Prostate gland (tissue), 2 donors: ENCODE data around the gene NTM. TPM values are rescaled to one million over a fixed set of nuclear protein-coding genes. Genes with fewer than 3 reads are reported as not detected.

Source experiments
- DNase-seq: peaks from one replicate; pipeline ENCODE4 v3.0.0-alpha.2; 2019; ENCODE audit warnings: low spot score
- H3K27ac ChIP-seq, 2 donors: fragments of 200-600 bp; sonication (generic); 2 replicates each; pipeline ENCODE4 v1.5.1; 2017 to 2019
- H3K27me3 ChIP-seq: fragments of 200-600 bp; sonication (generic); replicated peaks from 2 replicates; pipeline ENCODE4 v1.5.1; 2019; ENCODE audit not compliant: insufficient read depth
- H3K36me3 ChIP-seq, 2 donors: fragments of 200-600 bp; sonication (generic); 1 replicate in 1 of 2; 2 replicates in 1 of 2; pipeline versions ENCODE4 v1.5.1 to v1.8.1; 2017 to 2019
- H3K4me1 ChIP-seq: fragments of 200-600 bp; sonication (generic); replicated peaks from 2 replicates; pipeline ENCODE4 v1.5.1; 2019
- H3K4me3 ChIP-seq, 2 donors: fragments of 200-600 bp; sonication (generic); 2 replicates each; pipeline ENCODE4 v1.5.1; 2017 to 2019
- H3K9me3 ChIP-seq: fragments of 200-600 bp; sonication (generic); 2 replicates; pipeline ENCODE4 v1.5.1; 2017
- POLR2A ChIP-seq: fragments of 450-650 bp; IDR thresholded peaks from one replicate; pipeline ENCODE4 v1.6.1; 2016; ENCODE audit warnings: antibody characterized with exemption, mild to moderate bottlenecking
- POLR2AphosphoS5 ChIP-seq: sonication (generic); formaldehyde crosslinking; IDR thresholded peaks from one replicate; pipeline ENCODE4 v1.6.1; 2017; ENCODE audit warnings: antibody characterized with exemption
- WGBS: methylation state at CpG from one replicate; pipeline ENCODE4 v1.1.5; 2018; 5-methylcytosine and 5-hydroxymethylcytosine counted together
- intact Hi-C: fragments of 100-400 bp; cut with DNase I; formaldehyde crosslinking; loops from one replicate; pipeline ENCODE4 v1.14.2; 2022
- total RNA-seq, 2 donors: library from RNA; depleted of rRNA; stranded (reverse); fragments of >200 nt; gene quantifications; one replicate each; pipeline ENCODE4 v1.1.0, GENCODE V29; 2016
- TF ChIP-seq, protein P1 (sequence below), 4 experiments: fragments of 200-600 bp in 2 of 4; fragments of 450-650 bp in 2 of 4; sonication (generic) in 2 of 4; IDR thresholded peaks; 1 replicate in 3 of 4; 2 replicates in 1 of 4; pipeline ENCODE4 v1.5.1; 2016 to 2019; ENCODE audit warnings: antibody characterized with exemption in 4 of 4, mild to moderate bottlenecking in 2 of 4, moderate library complexity in 2 of 4

The NTM gene
- total RNA-seq, 2 donors from 2014 or later, result 7.4 TPM; not detected in 1

DNA sequence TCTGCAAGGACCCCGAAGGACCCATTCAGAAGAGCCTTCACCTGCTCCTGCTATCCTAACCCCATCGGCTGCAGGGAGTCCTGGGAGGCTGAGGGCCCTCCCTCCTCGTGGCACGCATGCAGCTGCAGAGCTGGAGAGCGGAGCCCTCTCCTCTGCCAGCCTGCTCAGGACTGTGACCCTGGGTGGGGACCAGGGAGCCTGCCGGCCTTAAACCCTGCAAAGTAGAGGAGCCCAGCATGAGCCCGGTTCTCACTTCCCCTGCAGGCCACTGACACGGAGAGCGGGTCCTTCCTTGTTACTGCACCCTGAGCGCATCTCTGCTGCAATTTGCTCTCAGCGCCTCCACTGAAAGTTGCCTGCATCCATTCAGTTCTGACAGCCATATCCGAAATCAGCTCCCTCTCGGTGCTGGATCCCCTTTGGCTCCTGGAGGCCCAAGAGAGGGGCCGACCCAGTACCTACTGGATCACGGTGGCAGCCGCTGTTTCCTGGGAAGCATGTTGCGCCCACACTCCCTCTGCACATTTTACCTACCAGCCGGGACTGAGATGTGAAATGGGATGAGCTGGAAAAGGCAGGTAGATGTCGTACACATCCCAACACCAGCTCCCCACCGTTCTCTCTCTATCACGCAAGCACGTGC is 312.1 kb downstream of the NTM start:
- H3K36me3 ChIP-seq, result no peaks in the 10 kb centered on the region
- DNase-seq, result no peak
- no peak overlapping the region for H3K4me3 ChIP-seq
- WGBS, result 85% methylated on average over 22 of the region's 22 CpGs
- TF ChIP-seq, protein P1, sequence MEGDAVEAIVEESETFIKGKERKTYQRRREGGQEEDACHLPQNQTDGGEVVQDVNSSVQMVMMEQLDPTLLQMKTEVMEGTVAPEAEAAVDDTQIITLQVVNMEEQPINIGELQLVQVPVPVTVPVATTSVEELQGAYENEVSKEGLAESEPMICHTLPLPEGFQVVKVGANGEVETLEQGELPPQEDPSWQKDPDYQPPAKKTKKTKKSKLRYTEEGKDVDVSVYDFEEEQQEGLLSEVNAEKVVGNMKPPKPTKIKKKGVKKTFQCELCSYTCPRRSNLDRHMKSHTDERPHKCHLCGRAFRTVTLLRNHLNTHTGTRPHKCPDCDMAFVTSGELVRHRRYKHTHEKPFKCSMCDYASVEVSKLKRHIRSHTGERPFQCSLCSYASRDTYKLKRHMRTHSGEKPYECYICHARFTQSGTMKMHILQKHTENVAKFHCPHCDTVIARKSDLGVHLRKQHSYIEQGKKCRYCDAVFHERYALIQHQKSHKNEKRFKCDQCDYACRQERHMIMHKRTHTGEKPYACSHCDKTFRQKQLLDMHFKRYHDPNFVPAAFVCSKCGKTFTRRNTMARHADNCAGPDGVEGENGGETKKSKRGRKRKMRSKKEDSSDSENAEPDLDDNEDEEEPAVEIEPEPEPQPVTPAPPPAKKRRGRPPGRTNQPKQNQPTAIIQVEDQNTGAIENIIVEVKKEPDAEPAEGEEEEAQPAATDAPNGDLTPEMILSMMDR (IDR thresholded peaks at IDR 0.05), result no peak
- no peak for TF ChIP-seq POLR2A
- no peaks in the 10 kb centered on the region for H3K9me3 ChIP-seq
- no peaks in the 10 kb centered on the region for H3K27me3 ChIP-seq
- no peak overlapping the region for H3K27ac ChIP-seq
- H3K4me1 ChIP-seq, result no peaks in the 10 kb centered on the region
- intact Hi-C loops, result no loop called here

DNA sequence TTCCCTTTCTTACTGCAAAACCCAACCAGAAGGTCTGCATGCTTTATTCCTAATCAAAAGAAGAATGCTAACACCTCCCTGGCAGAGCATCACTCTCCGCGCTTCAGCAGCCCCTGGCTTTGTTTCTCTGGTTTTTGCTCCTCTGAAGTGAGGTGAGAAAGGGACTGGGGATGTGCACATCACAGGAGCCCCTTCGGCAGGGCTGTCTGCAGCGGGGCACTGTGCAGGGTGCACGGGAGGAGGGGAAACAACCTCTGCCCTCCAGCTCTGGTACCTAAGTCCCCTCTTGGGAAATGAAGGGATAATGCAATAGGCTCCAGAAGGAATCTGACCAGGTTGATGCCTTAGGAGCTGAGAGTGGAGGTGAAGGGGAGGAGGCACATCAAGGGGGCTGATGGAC is 312.7 kb downstream of the NTM start:
- intact Hi-C loops, result no loop called here
- DNase-seq, result no peak
- H3K27ac ChIP-seq, result no peak overlapping the region
- no peaks in the 10 kb centered on the region for H3K9me3 ChIP-seq
- H3K36me3 ChIP-seq, result no peaks in the 10 kb centered on the region
- TF ChIP-seq, protein P1 (IDR thresholded peaks at IDR 0.05), result no peak
- TF ChIP-seq POLR2AphosphoS5 (no peak), POLR2A (no peak)
- no peaks in the 10 kb centered on the region for H3K4me1 ChIP-seq
- no peaks in the 10 kb centered on the region for H3K27me3 ChIP-seq
- 73% methylated on average over 5 of the region's 5 CpGs for WGBS
- H3K4me3 ChIP-seq, result no peak overlapping the region

DNA sequence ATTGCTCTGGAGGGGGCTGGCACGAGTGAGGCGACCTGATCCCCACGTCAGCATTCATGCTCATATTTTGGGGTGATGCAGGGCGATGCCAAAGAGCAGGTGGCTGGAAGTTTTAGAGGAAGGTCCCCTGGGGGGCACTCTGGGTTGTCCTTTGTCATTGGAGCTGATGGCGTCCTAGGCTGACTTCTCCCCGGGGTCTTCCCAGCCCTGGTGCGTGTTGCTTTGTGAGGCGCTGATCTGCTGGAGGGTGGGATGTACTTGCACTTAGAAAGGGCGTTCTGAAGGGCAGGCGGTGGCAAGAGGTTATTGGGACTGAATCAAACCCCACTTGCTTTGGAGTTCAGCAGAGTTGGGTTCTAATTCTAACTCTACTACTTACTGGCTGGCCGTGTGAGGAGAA is 313.3 kb downstream of the NTM start:
- 84% methylated on average over 11 of the region's 11 CpGs for WGBS
- DNase-seq, result no peak
- H3K9me3 ChIP-seq, result no peaks in the 10 kb centered on the region
- intact Hi-C loops, result no loop called here
- TF ChIP-seq POLR2AphosphoS5 (no peak), POLR2A (no peak)
- TF ChIP-seq, protein P1 (IDR thresholded peaks at IDR 0.05), result no peak
- no peak overlapping the region for H3K4me3 ChIP-seq
- H3K27ac ChIP-seq, result no peak overlapping the region
- H3K4me1 ChIP-seq, result no peaks in the 10 kb centered on the region
- no peaks in the 10 kb centered on the region for H3K27me3 ChIP-seq
- H3K36me3 ChIP-seq, result no peaks in the 10 kb centered on the region

DNA sequence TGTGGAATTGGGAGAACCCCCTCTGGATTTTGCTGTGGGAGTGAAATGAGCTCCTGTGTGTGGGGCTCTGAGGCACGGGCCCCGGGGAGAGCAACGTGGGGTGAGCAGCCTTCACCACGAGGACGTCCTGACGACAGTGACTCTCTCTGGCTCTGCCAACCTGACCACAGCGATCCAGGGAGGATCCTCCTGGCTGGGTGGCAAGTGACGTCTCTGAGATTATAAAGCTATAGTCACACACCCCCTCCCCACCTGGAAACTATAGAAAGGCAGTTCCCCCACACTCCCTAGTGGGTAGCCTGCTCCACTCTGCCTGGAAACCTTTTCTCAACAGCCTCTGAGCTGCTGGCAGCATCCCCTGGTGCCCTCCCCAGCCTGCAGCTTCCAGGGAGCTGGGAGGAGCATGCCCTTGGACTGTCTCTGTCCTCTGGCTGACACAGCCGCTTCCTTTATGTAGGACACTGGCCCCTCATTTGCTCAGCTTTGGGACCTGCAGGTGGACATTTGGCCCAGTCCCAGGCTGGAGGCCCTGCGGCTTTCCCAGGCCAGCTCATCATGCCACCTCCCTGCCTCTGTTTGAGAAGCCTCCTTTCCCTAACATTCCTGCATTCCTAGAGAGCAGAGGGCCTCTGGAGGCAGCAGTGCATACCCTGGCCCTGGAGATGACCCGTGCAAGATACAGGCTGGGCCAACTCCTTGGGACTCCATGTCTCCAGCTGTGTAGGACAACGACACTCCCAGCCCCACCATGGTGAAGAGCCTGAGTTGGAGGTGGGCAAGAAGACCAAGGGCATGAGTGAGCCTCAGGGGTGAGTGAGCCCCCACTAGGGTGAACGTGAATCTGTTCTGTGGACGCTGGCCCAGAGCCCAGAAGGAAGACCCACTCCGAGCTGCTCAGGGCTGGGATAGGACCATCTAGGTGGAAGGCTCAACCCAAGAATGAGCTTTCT is 314.0 kb downstream of the NTM start:
- H3K4me1 ChIP-seq, result no peaks in the 10 kb centered on the region
- no peak overlapping the region for H3K4me3 ChIP-seq
- no peak overlapping the region for H3K27ac ChIP-seq
- H3K9me3 ChIP-seq, result no peaks in the 10 kb centered on the region
- H3K36me3 ChIP-seq, result no peaks in the 10 kb centered on the region
- no peak for DNase-seq
- TF ChIP-seq POLR2AphosphoS5 (no peak), POLR2A (no peak)
- TF ChIP-seq, protein P1 (IDR thresholded peaks at IDR 0.05), result no peak
- 82% methylated on average over 15 of the region's 15 CpGs for WGBS
- H3K27me3 ChIP-seq, result no peaks in the 10 kb centered on the region
- intact Hi-C loops, result no loop called here
